Fibroblast of the conjunctiva (primary cell): ENCODE measurements around the gene TMCO4.

Experiments used
- DNase-seq: peaks from one replicate; pipeline ENCODE4 v3.0.0-alpha.2; 2010; ENCODE audit warnings: low read depth

TMCO4 gene

DNA sequence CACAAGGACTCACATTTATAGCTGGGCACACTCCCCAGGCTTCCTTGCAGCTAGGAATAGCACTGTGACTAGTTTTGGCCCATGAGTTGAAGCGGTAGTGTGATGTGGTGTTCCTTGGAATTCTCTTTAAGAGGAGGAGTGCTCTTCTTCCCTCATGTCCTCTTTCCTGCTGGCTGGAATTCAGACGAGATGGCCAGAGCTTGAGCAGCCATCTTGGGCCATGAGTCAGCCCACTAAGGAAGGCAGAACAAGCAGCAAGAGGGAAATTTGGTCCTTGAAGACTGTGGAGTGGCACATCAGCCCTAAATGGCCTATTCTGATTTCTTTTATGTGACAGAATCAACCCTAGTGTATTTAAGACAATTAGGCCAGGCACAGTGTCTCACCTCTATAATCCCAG is 115.0 kb downstream of the TMCO4 start:
- DNase-seq, result no peak

DNA sequence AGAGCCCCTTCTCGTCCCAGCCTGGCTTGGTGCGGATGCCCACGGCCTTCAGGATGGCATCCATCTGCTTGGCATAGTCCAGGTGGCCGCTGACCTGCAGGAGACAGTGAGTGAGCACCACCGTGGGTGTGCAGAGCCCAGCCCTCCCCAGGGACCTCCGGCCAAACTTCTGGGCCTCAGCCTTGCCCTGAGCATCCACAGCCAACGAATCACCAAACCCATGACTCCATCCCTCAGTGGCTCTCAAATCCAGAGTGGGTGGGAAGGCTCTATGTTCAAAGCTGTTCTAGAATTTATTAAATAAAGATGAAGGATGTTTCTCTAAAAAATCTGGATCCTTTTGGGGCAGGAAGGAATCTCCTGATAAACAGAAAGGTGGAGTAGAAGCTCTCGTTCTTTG is 116.4 kb downstream of the TMCO4 start:
- no peak for DNase-seq

DNA sequence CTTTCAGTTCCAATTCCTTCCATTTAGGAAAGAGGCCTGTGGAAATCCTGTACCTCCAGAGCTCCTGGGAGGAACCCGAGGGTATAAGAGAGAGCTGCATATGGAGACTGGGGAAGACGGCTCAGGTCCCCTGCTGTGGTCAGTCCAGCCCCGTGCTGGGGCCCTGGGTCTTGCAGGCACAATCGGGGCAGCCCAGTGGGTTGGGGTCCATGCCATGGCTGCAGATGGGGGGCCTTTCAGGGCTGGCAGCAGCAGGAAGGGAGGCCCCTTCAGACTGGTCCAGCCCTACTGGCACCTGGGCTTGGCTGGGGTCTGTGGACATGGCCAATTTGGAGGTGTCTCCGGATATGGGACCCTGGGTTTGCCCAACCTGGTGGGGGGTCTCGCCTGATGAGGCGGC is 116.8 kb downstream of the TMCO4 start:
- no peak for DNase-seq

DNA sequence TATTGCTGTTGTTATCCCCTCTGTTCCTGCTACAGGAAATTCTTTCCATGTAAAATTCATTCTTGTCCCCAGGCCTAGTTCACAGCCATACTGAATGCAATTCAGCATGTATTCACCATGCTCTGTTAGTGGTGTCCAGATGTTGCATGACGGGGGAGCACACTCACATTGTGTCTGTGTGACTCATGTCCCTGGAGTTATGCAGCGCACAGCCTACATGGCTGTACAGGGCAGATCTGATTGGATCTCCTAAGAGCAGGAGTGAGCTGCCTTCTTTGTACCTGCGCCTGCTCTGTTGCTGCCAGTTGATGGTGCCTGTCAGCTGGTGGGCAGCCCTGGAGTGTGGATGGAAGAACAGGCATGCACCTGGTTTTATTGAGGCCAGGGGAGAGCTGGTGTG is 117.5 kb downstream of the TMCO4 start:
- peak; percentile 71 for DNase-seq

DNA sequence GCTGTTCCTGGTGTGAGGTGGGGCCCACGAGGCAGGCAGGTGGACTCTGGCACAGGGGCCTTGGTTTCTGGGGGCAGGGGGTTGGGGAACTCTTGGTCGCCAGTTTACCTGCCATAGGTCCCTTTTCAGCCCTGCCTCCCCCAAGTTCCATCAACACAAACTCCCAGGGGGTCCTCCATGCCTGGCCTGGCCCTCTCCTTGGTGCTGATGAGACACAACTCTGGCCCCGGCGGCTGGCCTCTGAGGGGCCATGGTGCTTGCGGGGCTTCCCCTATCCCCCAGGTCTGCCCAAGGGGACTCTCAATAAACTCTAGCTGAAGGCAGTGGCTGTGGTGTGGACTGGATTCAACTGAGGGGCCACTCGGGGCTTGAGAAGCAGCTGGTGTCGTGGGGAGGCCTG is 119.1 kb downstream of the TMCO4 start:
- DNase-seq, result no peak

DNA sequence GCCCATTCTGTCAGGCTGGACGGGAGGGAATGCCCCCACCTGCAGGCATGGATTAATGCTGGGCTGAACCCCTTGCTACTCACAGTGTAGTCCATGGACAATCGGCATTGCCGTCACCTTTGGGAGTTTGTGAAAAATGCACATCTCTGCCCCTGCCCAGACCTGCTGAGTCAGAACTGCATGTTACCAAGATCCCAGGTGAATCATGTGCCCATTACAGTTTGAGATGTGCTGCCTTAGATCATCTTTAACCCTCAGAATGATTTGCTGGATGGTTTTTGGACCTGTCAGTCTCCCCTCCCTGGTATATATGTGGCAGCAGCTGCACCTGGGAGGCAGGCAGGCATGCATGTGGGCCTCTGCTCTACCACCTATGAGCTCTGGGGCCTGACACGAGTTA is 120.0 kb downstream of the TMCO4 start:
- DNase-seq, result no peak

DNA sequence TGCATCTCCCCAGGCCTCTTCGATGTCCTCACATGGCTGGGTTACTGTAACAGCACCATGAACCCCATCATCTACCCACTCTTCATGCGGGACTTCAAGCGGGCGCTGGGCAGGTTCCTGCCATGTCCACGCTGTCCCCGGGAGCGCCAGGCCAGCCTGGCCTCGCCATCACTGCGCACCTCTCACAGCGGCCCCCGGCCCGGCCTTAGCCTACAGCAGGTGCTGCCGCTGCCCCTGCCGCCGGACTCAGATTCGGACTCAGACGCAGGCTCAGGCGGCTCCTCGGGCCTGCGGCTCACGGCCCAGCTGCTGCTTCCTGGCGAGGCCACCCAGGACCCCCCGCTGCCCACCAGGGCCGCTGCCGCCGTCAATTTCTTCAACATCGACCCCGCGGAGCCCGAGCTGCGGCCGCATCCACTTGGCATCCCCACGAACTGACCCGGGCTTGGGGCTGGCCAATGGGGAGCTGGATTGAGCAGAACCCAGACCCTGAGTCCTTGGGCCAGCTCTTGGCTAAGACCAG is 120.7 kb downstream of the TMCO4 start:
- no peak for DNase-seq

DNA sequence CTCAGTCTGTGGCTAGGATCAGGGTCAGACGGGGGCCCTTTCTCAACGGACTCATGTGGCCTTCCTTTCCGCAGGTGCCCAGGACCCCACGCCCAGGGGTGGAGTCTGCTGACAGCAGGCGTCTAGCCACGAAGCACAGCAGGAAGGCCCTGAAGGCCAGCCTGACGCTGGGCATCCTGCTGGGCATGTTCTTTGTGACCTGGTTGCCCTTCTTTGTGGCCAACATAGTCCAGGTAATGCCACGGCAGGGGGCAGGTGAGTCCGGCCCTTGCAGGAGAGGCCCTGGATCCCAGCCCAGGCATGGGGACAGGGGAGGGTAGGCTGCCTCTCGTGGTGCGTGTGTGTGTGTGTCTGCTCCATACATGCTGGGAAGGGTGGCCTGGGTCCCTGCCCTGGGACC is 121.2 kb downstream of the TMCO4 start:
- no peak for DNase-seq

DNA sequence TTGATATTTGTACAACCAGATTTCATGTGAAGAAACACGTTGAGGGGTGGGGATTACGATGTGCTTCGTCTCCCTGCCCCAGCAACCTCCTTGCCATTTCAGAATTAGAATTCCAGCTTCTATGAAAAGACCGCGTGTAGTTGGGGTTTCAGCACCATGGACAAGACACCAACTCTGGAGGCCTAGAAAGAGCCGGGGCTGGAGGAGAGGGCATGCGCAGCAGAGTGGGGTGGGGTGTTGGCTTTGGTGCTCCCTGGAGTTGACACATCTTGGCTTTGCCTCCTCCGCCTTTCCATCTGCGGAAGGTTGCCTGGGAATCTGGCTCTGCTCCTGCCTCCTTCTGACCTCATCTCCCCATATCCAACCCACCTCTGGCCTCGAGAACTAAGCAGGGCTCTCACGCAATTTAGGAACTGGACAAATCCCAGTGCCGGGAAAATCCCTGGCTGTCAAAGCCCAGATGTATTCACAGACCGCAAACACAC is 123.2 kb downstream of the TMCO4 start:
- DNase-seq, result peak; percentile 18

DNA sequence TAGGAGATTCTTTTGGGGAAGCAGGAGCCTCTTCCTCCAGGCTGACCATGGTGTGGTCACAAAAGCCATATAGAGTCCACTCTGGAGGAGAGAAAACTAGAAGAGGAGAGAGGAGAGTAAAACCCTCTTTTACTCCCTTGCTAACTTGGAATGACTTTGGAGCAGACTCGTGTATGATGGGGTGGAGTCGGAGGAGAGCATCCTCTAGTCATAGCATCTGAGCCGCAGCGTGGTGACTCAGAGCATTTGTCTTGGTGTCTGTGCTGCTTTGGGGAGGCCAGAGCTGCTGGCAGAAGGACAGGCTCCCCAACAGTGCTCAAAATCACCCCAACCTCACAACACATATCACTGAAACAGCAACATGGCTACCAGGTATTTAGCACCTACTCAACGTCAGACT is 123.9 kb downstream of the TMCO4 start:
- DNase-seq, result no peak

DNA sequence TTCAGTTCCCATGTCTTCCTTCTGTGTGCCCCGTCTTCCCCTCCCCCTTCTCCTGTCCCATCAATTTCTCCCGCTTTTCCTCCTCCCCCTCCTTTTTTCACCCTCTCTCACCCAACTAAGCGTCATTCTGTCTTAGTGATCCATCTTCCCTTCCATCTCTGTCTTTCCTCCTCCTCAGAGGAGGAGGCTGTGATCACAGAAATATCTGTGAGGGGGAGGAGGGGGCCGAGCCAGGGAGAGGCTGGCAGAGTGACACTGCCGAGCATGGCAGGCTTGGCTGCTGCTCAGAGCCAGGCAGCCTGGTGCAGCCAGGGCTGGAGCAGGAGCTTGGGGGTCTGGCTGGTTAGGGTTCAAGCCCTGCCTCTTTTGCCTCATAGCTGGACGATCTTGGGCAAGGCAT is 127.5 kb downstream of the TMCO4 start:
- no peak for DNase-seq

DNA sequence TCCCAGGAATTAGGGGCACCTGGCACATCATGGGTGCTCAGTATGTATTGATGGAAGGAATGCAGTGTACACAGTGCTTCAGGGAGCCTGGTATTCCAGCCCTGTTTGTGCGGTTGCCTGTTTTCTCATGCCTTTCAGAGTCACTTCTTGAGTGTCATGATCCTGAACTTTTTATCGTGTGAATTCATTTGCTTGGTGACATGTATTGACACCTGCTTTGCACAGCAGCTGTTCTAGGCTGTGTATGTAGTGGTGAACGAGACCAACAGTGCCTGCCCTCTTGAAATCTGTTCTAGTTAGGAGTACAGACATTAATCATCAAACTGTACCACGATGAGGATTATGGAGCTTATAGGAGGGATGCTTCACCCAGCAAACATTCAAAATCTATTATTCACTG is 128.9 kb downstream of the TMCO4 start:
- DNase-seq, result no peak

DNA sequence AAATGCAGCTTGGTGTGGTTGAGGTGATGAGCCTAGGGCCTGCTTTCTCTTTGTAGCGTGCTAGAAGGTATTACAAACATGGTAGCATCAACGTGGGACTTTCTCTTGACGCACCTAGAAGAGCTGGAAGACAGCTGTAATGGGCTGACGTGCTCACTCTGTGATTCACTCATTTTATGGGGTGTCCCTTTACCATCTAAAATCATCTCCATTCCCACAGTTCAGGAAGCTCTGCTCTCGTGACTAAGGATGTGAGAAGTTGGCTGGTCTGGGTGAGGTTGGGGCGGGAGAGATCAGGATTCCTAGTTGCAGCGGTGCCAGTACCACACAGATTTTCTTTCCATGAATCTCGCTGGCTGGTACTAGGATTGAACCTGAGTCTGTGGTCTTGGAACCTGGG is 130.8 kb downstream of the TMCO4 start:
- DNase-seq, result no peak

DNA sequence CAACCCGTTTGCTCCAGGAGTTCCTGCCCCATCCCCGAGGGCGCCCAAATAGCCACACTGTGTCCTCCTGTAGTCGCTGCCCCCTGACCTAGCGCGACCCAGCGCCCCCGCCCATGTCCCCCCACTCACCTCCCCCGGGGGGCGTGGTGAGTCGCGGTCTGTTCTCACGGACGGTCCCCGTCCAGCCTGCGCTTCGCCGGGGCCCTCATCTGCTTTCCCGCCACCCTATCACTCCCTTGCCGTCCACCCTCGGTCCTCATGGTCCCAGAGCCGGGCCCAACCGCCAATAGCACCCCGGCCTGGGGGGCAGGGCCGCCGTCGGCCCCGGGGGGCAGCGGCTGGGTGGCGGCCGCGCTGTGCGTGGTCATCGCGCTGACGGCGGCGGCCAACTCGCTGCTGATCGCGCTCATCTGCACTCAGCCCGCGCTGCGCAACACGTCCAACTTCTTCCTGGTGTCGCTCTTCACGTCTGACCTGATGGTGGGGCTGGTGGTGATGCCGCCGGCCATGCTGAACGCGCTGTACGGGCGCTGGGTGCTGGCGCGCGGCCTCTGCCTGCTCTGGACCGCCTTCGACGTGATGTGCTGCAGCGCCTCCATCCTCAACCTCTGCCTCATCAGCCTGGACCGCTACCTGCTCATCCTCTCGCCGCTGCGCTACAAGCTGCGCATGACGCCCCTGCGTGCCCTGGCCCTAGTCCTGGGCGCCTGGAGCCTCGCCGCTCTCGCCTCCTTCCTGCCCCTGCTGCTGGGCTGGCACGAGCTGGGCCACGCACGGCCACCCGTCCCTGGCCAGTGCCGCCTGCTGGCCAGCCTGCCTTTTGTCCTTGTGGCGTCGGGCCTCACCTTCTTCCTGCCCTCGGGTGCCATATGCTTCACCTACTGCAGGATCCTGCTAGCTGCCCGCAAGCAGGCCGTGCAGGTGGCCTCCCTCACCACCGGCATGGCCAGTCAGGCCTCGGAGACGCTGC is 133.9 kb downstream of the TMCO4 start:
- no peak for DNase-seq

DNA sequence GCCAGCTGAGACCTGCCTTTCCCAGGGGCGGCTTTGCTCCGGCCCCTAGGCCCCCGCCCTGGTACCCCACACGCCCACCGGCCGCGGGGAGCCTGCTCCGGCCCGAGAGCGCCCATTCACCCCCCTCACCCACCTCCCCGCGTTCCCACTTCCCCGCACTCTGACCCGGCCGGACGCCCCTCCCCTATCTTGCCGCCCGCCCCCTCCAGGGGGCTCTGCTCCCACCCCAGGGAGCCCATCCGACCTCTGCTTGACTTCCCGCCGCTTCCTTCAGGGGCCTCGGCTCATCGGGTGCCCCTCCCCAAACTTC is 134.6 kb downstream of the TMCO4 start:
- no peak for DNase-seq

DNA sequence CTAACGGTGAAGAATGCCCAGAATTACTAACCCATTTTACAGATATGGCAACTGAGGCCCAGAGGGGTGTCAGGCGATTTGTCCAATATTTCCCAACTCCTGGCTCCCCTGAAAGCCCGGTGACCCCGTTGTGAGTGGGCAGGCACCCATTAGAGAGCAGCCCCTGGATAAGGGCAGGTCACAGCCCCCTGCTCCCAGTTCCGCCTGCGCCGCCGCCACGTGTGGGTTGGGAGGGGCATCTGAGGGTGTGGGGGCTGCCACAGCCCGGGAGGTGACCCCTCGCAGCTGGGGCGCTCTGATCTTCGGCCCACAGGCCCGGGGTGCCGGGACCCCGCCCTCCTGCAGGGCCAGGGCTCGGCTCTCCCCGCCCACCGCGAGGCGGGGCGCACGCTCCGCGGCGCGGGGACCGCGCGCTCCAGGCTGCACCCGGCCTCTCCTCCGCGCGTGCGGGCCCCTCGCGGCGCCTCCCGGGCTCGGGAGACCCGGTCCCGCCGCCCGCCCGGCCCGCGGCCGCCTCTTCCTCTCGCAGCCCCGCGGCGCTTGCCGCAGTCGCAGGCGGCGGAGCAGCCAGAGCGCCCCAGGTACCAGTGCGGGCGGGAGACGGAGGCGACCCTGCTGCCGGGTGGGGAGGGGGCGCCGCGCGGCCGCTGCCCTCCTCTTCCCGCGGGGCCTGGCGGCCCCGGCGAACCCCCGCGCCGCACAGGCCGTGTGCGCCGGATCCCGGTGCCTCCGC is 135.1 kb downstream of the TMCO4 start, which contains the start of gene HTR6:
Gene HTR6, plus strand, starts transcription at position 423 of the 733 bp plus-strand sequence. CDS start 879 bp downstream, outside the sequence.
- DNase-seq, result no peak

DNA sequence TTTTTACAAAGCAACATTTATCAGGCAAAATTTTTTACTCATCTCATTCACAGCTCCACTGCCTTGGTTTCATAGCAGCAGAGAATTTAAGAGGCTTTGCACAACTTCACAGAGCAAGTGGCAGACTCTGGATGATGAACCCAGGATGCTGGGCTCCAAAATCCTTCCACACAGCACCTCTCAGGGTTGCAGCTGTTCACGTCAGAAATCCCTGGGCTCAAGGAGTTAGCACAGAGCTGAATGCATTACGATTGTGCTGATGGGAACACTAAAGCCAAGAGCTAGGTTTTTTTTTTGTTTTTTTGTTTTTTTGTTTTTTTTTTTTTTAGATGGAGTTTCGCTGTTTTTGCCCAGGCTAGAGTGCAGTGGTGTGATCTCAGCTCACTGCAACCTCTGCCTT is 137.4 kb downstream of the TMCO4 start:
- no peak for DNase-seq

DNA sequence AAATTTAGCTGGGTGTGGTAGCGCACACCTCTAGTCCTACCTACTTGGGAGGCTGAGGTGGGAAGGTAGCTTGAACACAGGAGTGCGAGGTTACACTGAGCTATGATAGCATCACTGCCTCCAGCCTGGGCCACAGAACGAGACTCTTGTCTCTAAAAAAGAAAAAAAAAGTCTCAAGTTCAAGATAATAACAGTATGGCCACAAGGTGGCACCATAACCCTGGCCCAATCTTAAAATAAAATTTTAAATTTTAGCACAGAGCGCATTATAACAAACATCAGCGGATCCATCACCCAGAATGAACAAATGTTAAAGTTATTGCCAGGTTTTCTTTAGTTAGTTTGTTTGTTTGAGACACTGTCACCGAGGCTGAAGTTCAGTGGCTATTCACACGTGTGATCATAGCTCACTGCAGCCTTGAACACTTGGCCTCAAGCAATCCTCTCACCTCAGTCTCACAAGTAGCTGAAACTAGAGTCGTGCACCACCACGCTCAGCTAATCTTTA is 137.9 kb downstream of the TMCO4 start:
- DNase-seq, result no peak

DNA sequence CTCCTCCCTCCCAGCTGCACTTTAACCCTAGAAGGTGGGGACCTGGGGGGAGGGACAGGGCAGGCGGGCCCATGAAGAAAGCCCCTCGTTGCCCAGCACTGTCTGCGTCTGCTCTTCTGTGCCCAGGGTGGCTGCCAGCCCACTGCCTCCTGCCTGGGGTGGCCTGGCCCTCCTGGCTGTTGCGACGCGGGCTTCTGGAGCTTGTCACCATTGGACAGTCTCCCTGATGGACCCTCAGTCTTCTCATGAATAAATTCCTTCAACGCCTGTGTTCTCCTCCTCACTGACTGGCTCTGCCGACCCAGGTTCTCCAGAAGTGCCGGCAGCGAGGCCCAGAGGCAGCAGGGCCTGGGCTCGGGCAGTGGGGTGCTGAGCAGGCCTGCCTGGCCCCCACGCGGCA is 141.5 kb downstream of the TMCO4 start:
- no peak for DNase-seq

DNA sequence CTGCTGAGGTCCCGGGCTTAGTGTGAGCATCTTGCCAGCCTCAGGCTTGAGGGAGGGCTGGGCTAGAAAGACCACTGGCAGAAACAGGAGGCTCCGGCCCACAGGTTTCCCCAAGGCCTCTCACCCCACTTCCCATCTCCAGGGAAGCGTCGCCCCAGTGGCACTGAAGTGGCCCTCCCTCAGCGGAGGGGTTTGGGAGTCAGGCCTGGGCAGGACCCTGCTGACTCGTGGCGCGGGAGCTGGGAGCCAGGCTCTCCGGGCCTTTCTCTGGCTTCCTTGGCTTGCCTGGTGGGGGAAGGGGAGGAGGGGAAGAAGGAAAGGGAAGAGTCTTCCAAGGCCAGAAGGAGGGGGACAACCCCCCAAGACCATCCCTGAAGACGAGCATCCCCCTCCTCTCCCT is 142.2 kb downstream of the TMCO4 start:
- no peak for DNase-seq

DNA sequence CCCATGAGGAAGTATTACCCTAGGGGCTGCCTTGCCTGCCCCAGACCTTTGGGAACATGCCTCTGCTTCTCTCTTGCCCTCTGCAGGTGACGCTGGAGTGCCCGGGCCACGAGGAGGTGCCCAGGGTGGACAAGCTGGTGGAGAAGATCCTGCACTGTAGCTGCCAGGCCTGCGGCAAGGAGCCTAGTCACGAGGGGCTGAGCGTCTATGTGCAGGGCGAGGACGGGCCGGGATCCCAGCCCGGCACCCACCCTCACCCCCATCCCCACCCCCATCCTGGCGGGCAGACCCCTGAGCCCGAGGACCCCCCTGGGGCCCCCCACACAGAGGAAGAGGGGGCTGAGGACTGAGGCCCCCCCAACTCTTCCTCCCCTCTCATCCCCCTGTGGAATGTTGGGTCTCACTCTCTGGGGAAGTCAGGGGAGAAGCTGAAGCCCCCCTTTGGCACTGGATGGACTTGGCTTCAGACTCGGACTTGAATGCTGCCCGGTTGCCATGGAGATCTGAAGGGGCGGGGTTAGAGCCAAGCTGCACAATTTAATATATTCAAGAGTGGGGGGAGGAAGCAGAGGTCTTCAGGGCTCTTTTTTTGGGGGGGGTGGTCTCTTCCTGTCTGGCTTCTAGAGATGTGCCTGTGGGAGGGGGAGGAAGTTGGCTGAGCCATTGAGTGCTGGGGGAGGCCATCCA is 142.8 kb downstream of the TMCO4 start:
- DNase-seq, result no peak

DNA sequence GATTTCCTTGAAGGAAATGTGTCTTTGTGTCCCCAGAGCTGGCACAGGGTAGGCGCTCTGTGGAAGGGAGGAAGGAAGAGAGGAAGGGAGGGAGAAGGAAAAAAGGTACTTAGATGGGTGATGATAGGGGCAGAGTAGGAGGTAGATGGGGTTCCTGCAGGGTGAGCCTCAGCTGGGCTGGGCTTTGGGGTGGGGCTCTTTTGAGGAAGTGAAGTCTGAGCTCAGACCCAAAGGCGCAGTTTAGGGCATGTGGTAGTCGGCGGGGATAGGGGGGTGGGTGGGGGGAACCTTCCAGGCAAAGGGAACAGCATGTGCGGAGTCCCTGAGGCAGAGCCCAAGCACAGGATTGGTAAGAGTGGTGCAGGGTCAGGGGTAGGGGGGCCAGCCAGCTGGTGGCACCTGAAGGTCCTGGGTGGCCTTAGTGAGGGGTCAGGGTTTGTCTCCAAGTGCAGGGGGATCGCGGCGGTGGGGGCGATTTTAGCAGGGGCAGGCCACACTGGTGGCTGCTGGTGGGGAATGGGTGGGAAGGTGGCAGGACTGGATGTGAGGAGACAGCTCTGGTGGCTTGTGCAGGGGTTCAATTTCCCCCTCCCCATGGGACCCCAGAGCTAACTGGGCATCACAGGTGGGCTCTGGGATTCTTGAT is 143.5 kb downstream of the TMCO4 start:
- no peak for DNase-seq
